ENCODE data around the gene ASIC5.
A peak's percentile ranks its signal among the peaks of the same experiment; 100 is the strongest.
"Not testable (repeated sequence)": the region's sequence is repeated elsewhere in the genome, so short reads cannot be mapped to it uniquely, and the experiment has no call there.

ASIC5 gene

GRCh38 chr4:155799116-155799793, 66.8 kb downstream of the ASIC5 start:
- DNase-seq, result no peak

- DNase-seq, result not testable (repeated sequence)
These were observed 68.5 kb downstream of the ASIC5 start for GRCh38 chr4:155797581-155797980.

- no peak for DNase-seq
These were observed 70.1 kb downstream of the ASIC5 start for GRCh38 chr4:155795991-155796390.

GRCh38 chr4:155794589-155795236, 71.4 kb downstream of the ASIC5 start:
- no peak for DNase-seq

GRCh38 chr4:155789982-155790381, 76.1 kb downstream of the ASIC5 start:
- DNase-seq, result no peak

- DNase-seq, result no peak
These were observed 76.7 kb downstream of the ASIC5 start for GRCh38 chr4:155789391-155789790.

- DNase-seq, result peak in 2 of 3 experiments; percentile 54 to 81
These were observed 78.9 kb downstream of the ASIC5 start for GRCh38 chr4:155787113-155787710.

- DNase-seq, result peak in 1 of 3 experiments; percentile 15
These were observed 80.2 kb downstream of the ASIC5 start for GRCh38 chr4:155785828-155786227.

GRCh38 chr4:155784637-155785036, 81.4 kb downstream of the ASIC5 start:
- DNase-seq, result no peak

GRCh38 chr4:155781249-155781831, 84.7 kb downstream of the ASIC5 start:
- DNase-seq, result no peak

GRCh38 chr4:155780775-155781174, 85.3 kb downstream of the ASIC5 start:
- no peak for DNase-seq
